A549 (cell line): ENCODE measurements around the gene RIMBP2. TPM values are rescaled to one million over a fixed set of nuclear protein-coding genes. Genes with fewer than 3 reads are reported as not detected.
A peak's percentile ranks its signal among the peaks of the same experiment; 100 is the strongest.

ENCODE experiments used
- ATAC-seq, 2 experiments: fragments of 200-7000 bp in 1 of 2; fragments of >200 bp in 1 of 2; cut with Nextera tagmentation in 1 of 2; cut with Tn5 transposase in 1 of 2; 3 replicates each; pipeline versions ENCODE4 v1.8.0 to v1.9.1; 2018 to 2020; ENCODE audit warnings: mild to moderate bottlenecking in 1 of 2, moderate library complexity in 1 of 2
- CTCF ChIA-PET: fragments of 300-600 bp; sonication (Branson Sonifier 250); formaldehyde crosslinking; extraction: SDS; loops from one replicate; lab custom pipeline; 2021; ENCODE audit warnings: antibody characterized with exemption, inconsistent platforms; lab: Yijun Ruan, JAX
- POLR2A ChIA-PET: fragments of 350-600 bp; formaldehyde crosslinking; extraction: SDS; loops from one replicate; lab custom pipeline; 2021; ENCODE audit warnings: antibody characterized with exemption, inconsistent platforms; lab: Yijun Ruan, JAX
- DNase-seq, 2 experiments: peaks; one replicate each; pipeline versions ENCODE4 v3.0.0 to v3.0.0-alpha.2; 2011 to 2016; ENCODE audit warnings: low read depth in 1 of 2, low spot score in 1 of 2
- FAIRE-seq: peaks from 2 replicates; lab custom pipeline; 2011; peaks lifted over from hg19 to GRCh38; lab: Jason Lieb, UNC
- H3K27ac ChIP-seq, 2 experiments: fragments of >200 bp; sonication (Bioruptor Twin); formaldehyde crosslinking; 3 replicates each; pipeline ENCODE4 v1.5.1; 2016 to 2017
- H3K4me1 ChIP-seq: fragments of >200 bp; sonication (Bioruptor Twin); formaldehyde crosslinking; 3 replicates; pipeline ENCODE4 v1.6.1; 2016
- H3K4me2 ChIP-seq: fragments of >200 bp; sonication (Bioruptor Twin); formaldehyde crosslinking; 3 replicates; pipeline ENCODE4 v1.6.1; 2016
- H3K4me3 ChIP-seq: fragments of >200 bp; sonication (Bioruptor Twin); formaldehyde crosslinking; 3 replicates; pipeline ENCODE4 v1.5.1; 2016
- H3K9me3 ChIP-seq: fragments of >200 bp; sonication (Bioruptor Twin); formaldehyde crosslinking; 3 replicates; pipeline ENCODE4 v1.6.1; 2016
- BCL3 ChIP-seq: fragments of >200 bp; sonication (Bioruptor Twin); formaldehyde crosslinking; IDR thresholded peaks from 3 replicates; pipeline ENCODE4 v1.6.1; 2016
- CBX2 ChIP-seq: fragments of 200-600 bp; sonication (generic); IDR thresholded peaks from 2 replicates; pipeline ENCODE4 v1.6.1; 2016; ENCODE audit warnings: low read depth, mild to moderate bottlenecking, borderline replicate concordance
- CBX8 ChIP-seq: fragments of 200-600 bp; sonication (generic); IDR thresholded peaks from 2 replicates; pipeline ENCODE4 v1.6.1; 2016
- CHD2 ChIP-seq: fragments of 150-350 bp; IDR thresholded peaks from 2 replicates; pipeline ENCODE4 v1.6.1; 2014; ENCODE audit warnings: low read length; ENCODE audit not compliant: partially characterized antibody
- CHD4 ChIP-seq: fragments of 200-600 bp; sonication (generic); IDR thresholded peaks from 2 replicates; pipeline ENCODE4 v1.6.1; 2016; ENCODE audit warnings: antibody characterized with exemption, mild to moderate bottlenecking, borderline replicate concordance
- ELK1 ChIP-seq: fragments of 150-350 bp; IDR thresholded peaks from 2 replicates; pipeline ENCODE4 v1.6.1; 2014; ENCODE audit warnings: low read depth, mild to moderate bottlenecking, low read length
- ESRRA ChIP-seq: fragments of 150-350 bp; IDR thresholded peaks from 2 replicates; pipeline ENCODE4 v1.6.1; 2014; ENCODE audit warnings: mild to moderate bottlenecking, low read length, borderline replicate concordance
- GATA3 ChIP-seq: IDR thresholded peaks from 2 replicates; pipeline ENCODE4 v1.6.1; 2012; ENCODE audit warnings: borderline replicate concordance
- HEYL ChIP-seq: fragments of 250-450 bp; sonication (Bioruptor Pico); IDR thresholded peaks from 2 replicates; pipeline ENCODE4 v1.8.0; 2021; ENCODE audit warnings: mild to moderate bottlenecking, moderate library complexity
- HMGXB4 ChIP-seq: fragments of 250-450 bp; sonication (Bioruptor Pico); IDR thresholded peaks from 2 replicates; pipeline ENCODE4 v1.5.0; 2021; ENCODE audit warnings: mild to moderate bottlenecking, moderate library complexity, borderline replicate concordance
- NPAS2 ChIP-seq: fragments of 250-450 bp; sonication (Bioruptor Pico); IDR thresholded peaks from 2 replicates; pipeline ENCODE4 v1.8.0; 2022; ENCODE audit warnings: mild to moderate bottlenecking, moderate library complexity, borderline replicate concordance
- PBX3 ChIP-seq: IDR thresholded peaks from 2 replicates; pipeline ENCODE4 v1.6.1; 2012
- POLR2A ChIP-seq: IDR thresholded peaks from 2 replicates; pipeline ENCODE4 v1.6.1; 2012; ENCODE audit warnings: mild to moderate bottlenecking, low read length
- POLR2AphosphoS2 ChIP-seq: conservative IDR thresholded peaks from 2 replicates; pipeline ENCODE4 v1.6.1; 2012; ENCODE audit warnings: low read length, improper control_type of control experiment, inconsistent platforms
- RAD21 ChIP-seq, 2 experiments: fragments of >200 bp in 1 of 2; sonication (Bioruptor Twin) in 1 of 2; formaldehyde crosslinking in 1 of 2; IDR thresholded peaks in 1 of 2; conservative IDR thresholded peaks in 1 of 2; 2 replicates in 1 of 2; 3 replicates in 1 of 2; pipeline ENCODE4 v1.6.1; 2012 to 2018; ENCODE audit warnings: inconsistent platforms in 1 of 2
- RCOR1 ChIP-seq: fragments of 150-350 bp; IDR thresholded peaks from 2 replicates; pipeline ENCODE4 v1.6.1; 2014; ENCODE audit warnings: antibody characterized with exemption, low read length, low read depth
- RFX5 ChIP-seq: fragments of 450-650 bp; IDR thresholded peaks from 2 replicates; pipeline ENCODE4 v1.7.1; 2014; ENCODE audit warnings: antibody characterized with exemption, mild to moderate bottlenecking, moderate library complexity
- SMC3 ChIP-seq: fragments of >200 bp; sonication (Bioruptor Twin); formaldehyde crosslinking; IDR thresholded peaks from 3 replicates; pipeline ENCODE4 v1.6.1; 2018; ENCODE audit warnings: inconsistent platforms
- SREBF2 ChIP-seq: fragments of 450-650 bp; IDR thresholded peaks from 2 replicates; pipeline ENCODE4 v1.6.1; 2014; ENCODE audit warnings: mild to moderate bottlenecking, moderate library complexity
- WGBS: methylation state at CpG from one replicate; pipeline ENCODE4 v1.1.6; 2017; ENCODE audit errors: missing lambda C conversion rate; 5-methylcytosine and 5-hydroxymethylcytosine counted together
- polyA plus RNA-seq, 4 experiments: library from polyadenylated mRNA; depleted of rRNA in 3 of 4; stranded (reverse); fragments of >200 nt; fragmentation: RNase III in 1 of 4; extraction: RNeasy Plus Mini Kit Qiagen cat#74134 plus additional on column Dnase treatment in 1 of 4; gene quantifications; 2 replicates in 3 of 4; 3 replicates in 1 of 4; pipeline ENCODE4 v1.2.3, GENCODE V29; 2011 to 2017

RIMBP2 gene
- polyA plus RNA-seq, 2 of the 4 experiments (the other 2 are of a cell fraction) = not detected

DNA sequence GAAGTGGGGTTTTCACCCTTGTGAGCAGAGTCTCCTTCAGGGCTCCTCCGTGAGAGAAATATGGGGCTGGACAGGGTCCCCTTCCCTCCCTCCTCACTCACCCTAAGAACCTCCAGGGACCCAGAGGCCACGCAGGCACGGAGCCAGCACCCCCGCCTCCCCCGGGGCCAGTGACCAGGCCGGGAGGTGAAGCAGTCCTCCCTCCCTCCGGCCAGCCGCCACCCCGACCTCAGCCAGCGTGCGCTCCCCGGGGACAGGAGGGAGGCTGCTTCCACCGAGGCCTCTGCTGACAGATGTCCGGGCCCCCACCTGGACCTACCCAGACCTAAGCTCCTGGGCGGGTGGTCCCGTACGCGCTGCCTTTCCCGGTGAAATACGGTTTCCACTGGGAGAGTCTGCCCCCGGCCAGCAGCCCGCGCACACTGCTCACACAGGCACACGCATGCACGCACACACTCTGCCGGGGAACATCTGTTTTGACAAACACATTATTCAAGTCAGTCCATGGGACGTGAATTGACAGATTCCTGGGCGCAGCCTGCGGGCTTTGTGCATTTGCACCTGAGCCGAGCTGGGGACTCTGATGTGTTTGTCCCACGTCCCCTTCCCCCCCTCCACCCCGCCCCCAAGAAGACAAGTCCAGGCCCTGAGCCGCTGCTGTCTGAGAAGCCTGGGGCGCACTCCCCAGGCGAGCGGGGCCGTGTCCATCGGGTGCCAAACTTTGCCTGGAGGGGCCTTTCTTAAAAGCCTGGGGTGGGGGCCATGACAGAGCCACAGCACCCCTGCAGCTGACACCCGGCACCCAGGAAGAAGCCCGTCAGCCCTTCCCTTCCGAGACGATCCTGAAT, 725 bp downstream of the RIMBP2 start:
- ChIA-PET CTCF (interaction anchor here (0.8 to 2.9 kb wide), 3 partner anchors 8 to 33 kb away, joined by 3 to 8 read pairs (median 3); no protein-coding TSS in a partner anchor), POLR2A (no interaction called here)
- TF ChIP-seq GATA3 (no peak), ELK1 (no peak), RFX5 (no peak), HMGXB4 (CRISPR knock-in tag) (no peak), HEYL (no peak), SREBF2 (no peak), SMC3 (no peak), POLR2AphosphoS2 (no peak), CHD4 (no peak), CHD2 (no peak), RCOR1 (no peak)
- Histone ChIP-seq H3K4me3 (peak overlapping the region; percentile 34), H3K9me3 (peaks cover 7% of the 10 kb centered on the region; the same call in 1 of the 3 replicates), H3K4me1 (peaks cover 18% of the 10 kb centered on the region; the same call in 1 of the 3 replicates), H3K4me2 (peak overlapping the region; percentile 80), H3K27ac (no peak overlapping the region)
- ATAC-seq = peak in 1 of 2 experiments; percentile 50; a peak in 3 of 6 replicates
- WGBS = 14% methylated on average over 29 of the region's 42 CpGs
- no peak for FAIRE-seq
- no peak for DNase-seq

DNA sequence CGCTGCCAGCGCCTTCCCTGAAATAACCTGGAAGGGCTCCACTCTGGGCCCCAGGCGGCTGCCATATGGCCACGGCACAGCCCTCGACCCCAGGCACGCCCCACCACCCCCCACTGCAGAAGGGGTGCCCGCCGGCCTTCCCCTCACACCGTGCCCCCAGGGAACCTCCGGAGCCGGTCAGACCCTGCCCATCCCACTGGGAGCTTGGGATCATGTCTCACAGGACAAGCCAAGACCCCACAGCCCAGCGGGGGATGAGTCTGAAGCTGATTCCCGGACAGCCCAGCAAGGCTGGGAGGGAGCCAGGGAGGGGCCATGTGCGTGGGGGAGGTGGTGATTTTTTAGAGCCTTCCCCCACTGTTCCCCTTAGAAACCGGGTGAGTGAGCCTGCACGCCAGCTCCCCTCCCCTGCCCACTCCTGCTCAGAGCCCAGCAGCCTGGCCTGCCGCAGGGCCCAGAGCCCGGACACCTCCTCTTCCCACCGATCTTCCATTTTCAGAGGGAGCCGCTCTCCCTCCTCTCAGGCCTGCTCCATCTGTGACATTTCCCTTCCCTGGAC, 1.4 kb downstream of the RIMBP2 start:
- ChIA-PET CTCF (interaction anchor here (0.8 to 2.9 kb wide), 3 partner anchors 7 to 34 kb away, joined by 3 to 8 read pairs (median 3); no protein-coding TSS in a partner anchor), POLR2A (no interaction called here)
- no peak for TF ChIP-seq ESRRA
- TF ChIP-seq NPAS2 = no peak
- no peak for TF ChIP-seq ELK1
- TF ChIP-seq RAD21 (conservative IDR thresholded peaks at IDR 0.05 in 1 of 2, IDR thresholded peaks at IDR 0.05 in 1 of 2) = no peak
- TF ChIP-seq POLR2A = no peak
- TF ChIP-seq CBX2 = no peak
- TF ChIP-seq BCL3 = no peak
- no peak for TF ChIP-seq SREBF2
- no peak for TF ChIP-seq CBX8
- TF ChIP-seq CHD4 = no peak
- no peak for TF ChIP-seq POLR2AphosphoS2
- no peak for TF ChIP-seq PBX3
- H3K4me3 ChIP-seq = peak overlapping the region; percentile 26; the same call in 2 of the 3 replicates
- peaks cover 7% of the 10 kb centered on the region; the same call in 1 of the 3 replicates for H3K9me3 ChIP-seq
- H3K4me2 ChIP-seq = peak overlapping the region; percentile 80
- DNase-seq (no peak), ATAC-seq (peak in 1 of 2 experiments; percentile 25; a peak in 3 of 6 replicates), FAIRE-seq (no peak)
- H3K27ac ChIP-seq = no peak overlapping the region
- peaks cover 18% of the 10 kb centered on the region; the same call in 1 of the 3 replicates for H3K4me1 ChIP-seq
- 27% methylated on average over 9 of the region's 20 CpGs for WGBS
